SW480 (cell line): ENCODE data around the gene S1PR3.

ENCODE experiments used
- DNase-seq: peaks from one replicate; pipeline ENCODE4 v3.0.0-alpha.2; 2016; ENCODE audit warnings: low spot score

Gene S1PR3

DNA sequence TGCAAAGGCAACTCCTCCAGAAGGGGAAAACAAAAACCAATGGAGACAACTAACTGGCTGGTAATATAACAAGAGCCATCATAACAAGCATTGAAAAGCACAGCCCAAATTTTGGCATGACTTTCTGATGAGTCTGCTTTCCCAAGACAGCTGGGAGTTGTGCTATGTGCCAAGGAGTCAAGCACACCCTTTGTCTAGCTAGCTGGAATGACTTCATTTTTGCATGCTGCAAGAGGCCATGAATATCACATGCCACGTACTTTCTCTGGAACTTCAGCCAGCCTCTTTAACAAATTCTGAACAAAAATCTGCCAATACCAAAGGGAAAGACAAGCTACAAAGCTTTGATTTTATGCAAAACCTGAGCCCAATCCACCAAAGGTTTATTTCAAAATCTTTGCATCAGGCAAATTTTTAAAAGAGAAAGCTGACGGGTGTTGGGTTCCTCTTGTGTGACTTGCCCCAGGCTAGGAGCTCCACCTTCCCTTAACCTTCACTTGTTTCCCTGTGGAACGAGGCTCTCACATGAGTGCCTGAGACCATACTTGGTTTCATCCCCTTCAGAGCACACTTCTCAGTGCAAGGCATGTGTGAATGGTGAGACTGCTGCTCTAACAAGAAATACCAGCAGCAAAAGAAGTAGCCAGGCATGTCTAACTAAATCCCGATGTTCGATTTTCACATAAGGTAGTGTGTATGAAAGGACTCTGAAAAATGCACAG lies 47.3 kb downstream of the S1PR3 start:
- no peak for DNase-seq

DNA sequence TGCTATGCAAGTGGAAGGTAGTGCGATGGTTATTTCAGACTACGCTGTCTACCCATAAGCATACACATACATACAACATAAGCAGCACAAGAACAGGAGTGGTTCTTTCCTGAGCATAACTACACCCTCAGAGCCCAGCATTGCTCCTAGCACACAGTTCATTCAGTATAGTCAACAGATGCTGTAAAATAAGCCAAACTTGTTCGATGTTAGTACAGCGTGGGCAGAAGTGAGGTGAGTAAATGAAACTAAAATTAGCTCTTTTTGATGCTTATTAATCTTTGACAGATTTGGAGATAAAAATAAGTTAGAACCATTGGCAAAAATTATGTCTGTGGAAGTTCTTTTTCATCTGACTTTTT lies 47.8 kb downstream of the S1PR3 start:
- no peak for DNase-seq

DNA sequence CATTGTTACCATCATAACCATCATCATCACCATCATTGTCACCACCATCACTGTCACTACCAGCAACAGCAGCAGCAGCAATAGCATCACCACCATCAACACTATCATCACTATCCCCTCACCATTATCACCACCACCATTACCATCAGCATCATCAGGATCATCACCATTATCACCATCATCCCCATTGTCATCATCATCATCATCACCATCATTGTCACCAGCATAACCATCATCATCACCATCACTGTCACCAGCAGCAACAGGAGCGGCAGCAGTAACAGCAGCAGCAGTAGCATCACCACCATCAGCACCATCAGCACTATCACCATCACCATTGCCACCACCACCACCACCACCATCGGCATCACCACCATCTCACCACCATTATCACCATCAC lies 48.4 kb downstream of the S1PR3 start:
- DNase-seq: no peak

DNA sequence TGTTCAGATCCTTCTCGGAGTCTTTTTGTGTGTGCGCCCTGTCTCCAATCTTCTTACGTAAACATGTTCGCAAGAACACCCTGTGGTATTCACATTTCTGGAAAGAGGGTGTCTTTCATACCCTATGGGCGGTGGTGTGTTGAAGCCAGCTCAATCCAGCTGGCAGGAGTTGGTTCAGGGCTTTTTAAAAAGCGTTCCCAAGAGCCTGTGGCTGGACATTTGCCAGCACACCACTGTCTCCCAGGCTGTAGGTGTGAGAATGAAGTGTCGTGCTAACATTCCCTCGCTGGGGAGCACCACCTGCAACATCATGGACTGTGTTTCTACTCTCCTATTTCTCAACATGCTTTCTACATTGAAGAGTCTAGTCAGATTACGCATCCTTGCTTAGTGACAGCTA lies 51.7 kb downstream of the S1PR3 start:
- no peak for DNase-seq

DNA sequence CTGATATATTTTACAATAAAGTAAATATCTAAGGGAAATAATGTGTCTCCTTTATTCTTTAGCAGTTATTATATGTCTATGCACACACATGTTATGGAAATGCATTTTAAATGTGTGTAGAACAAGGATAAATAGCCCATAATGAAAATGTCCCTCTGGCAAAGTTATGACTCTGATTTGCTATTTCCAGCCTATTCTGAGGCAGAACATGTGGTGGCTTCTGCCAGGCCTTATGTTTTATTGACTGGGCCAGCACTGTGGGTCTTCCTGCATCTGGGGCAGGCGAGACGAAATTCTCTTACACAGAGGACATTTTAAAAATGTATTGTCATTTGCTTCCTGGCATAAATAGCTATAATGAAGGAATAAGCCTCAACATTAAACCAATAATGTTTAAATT lies 52.8 kb downstream of the S1PR3 start:
- no peak for DNase-seq

DNA sequence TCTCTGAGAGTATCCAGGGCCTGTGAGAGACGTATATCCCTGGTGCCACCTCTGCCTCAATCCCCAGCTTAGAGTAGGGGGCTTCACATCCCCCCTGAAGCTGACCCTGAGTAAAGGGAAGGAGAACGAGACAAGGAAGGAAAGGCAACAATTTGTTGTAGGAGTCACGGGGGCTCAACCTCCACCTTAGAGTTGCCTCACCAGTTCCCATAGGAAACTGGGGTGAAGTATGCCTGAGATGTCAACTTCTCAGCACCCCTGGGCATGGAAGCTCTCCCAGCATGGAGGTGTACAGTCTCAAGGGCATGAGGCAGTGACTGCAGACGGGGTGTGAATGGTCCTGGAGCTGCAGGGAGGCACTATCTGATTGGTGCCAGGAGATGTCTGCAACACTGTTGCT lies 53.6 kb downstream of the S1PR3 start:
- DNase-seq: no peak

DNA sequence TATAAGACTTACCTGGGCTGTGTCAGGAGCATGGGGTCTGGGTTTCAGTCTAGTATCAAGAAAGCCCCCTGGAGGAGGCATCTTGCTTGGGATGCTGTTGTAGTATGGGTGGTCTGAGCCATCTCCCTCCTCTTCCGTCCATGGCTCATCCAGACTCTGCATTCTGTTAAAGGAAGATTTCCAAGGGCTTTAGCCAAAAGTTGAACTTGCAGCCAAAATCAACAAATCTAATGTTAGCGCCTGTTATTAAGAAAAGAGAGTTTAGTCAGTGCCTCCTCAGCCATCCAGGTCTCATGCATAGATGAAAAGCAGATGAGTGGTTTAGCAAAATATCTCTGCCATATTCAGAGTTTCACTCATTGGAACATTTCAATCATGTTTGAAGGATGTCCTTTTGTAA lies 55.6 kb downstream of the S1PR3 start:
- no peak for DNase-seq

DNA sequence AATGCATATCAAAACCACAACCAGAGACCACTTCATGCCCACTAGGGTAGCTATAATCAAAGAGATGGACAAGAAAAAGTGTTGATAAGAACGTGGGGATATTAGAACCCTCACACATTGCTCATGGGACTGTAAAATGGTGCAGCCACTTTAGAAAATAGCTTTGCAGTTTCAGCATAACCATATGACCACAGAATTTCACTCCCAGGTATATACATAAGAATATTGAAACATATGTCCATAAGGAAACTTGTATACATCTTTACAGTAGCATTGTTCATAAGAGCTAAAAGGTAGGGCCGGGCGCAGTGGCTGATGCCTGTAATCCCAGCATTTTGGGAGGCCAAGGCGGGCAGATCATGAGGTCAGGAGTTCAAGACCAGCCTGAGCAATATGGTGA lies 56.4 kb downstream of the S1PR3 start:
- DNase-seq: no peak

DNA sequence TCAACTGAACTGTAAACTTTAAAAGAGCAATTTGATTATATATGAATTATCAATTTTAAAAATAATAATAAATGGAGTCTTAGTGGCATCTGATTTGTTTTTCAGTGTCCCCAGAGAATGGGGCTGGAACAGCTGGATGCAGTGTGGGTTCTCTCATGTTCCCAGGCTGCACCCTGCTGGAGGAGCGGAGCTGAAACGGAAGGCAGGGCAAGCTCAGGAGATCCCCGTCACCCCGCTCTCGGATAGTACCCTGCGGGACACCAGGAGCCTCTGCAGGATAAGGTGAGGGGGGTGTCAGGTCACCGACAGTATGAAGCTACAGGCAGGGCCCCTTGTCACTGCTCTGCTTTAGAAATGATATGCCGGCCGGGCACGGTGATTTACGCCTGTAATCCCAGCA lies 57.3 kb downstream of the S1PR3 start:
- no peak for DNase-seq

DNA sequence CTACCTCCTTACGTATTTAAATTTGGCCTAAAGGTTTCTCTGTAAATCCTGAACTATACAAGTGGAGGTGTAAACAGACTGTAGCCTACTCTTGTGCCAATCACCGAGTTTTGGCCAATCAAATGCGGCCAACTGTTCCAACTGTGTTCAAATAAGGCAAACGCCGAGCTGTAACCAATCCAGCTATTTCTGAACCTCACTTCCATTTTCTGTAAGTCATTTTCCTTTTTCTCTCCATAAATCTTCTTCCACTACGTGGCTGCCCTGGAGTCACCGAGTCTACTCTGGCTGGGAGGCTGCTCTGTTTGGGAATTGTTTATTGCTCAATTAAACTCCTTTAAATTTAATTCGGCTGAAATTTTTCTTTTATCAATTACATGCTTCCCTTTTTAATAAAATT lies 58.4 kb downstream of the S1PR3 start:
- DNase-seq: no peak

DNA sequence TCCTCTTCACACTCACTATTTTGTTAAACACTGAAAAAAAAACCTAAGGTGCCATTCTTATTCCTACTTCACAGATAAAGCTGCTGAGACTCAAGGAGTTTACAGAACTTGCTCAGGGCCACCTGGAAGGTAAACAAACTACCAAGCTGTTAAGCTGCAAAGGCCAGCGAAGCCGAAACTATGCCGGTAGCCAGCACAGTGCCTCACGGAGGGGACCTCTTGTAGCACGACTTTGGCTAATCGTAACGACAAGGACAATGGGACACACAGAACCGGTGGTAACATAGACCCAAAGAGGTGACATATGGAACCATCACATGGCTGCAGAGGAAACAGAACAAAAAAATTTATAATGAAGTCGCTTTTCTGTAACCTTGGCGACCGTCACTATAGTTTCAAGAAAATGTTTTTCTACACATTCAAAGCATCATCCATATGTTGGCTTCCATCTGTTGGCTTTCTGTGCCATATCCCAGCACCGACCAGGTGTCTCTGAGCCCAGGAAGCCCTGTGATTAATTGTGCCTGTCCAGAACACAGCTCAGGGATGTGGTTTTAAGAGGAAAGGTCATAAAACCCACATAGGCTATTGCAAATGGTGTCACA lies 60.3 kb downstream of the S1PR3 start:
- no peak for DNase-seq

DNA sequence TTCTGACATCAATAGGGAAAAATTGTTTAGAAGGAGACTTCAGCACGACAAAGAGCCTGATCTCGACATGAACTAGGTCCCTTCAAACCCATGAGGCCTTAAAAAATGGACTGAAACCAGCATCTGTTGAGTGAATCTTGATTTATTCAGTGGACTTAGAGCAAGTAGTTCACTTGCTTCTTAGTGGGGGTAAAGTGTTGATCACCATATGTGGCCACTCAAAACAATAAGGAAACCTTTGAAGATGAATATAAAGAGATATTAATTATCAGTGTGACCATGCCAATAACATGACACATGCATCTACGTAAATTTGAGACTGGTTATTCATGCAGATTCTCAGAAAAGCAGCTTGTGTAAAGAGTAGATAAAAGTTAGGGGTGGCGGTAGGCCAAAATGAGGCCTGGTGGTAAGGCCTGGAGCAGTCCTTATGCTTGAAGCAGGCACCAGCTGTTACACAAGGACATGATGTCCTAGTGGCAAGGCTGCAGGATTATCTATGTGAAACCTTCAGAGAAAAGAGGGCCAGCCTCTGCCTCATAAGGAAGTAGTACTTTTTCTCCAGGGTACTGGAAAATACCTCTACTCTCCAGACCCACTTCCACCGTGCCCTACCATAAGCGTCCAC lies 61.3 kb downstream of the S1PR3 start:
- DNase-seq: no peak

DNA sequence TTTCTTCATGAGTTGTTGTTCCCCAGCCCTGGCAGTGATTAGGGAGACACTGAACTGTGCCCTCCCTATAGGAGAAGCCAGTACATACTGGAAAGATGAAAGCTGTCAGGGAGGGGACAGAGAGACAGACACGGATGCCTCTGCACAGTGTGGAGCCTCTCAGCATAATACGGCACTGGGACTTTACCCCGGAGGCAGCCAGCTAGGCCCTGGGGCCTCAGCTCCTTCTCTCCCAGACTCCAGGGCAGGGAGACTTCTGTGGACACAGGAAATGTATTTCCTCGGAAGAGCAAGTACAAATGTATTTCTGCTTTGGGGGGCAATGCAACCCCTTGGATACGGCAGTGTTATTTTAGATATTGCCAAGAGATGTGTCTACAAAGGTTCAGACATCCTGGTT lies 62.0 kb downstream of the S1PR3 start:
- DNase-seq: no peak
